GM18951 (cell line): ENCODE results near the gene CCT7.

Source experiments
- POLR2A ChIP-seq: IDR thresholded peaks from 4 replicates; pipeline ENCODE4 v1.6.1; 2011; ENCODE audit warnings: mild to moderate bottlenecking; ENCODE audit not compliant: insufficient read length, insufficient read depth; ENCODE audit errors: extremely low read depth
- in situ Hi-C: fragments of 300-500 bp; cut with MboI; formaldehyde crosslinking; loops from one replicate; pipeline ENCODE4 v1.12.0; 2022; ENCODE audit warnings: low sequenced_read_pairs, mixed read lengths, inconsistent platforms; ENCODE audit not compliant: unreplicated experiment

CCT7 gene

DNA sequence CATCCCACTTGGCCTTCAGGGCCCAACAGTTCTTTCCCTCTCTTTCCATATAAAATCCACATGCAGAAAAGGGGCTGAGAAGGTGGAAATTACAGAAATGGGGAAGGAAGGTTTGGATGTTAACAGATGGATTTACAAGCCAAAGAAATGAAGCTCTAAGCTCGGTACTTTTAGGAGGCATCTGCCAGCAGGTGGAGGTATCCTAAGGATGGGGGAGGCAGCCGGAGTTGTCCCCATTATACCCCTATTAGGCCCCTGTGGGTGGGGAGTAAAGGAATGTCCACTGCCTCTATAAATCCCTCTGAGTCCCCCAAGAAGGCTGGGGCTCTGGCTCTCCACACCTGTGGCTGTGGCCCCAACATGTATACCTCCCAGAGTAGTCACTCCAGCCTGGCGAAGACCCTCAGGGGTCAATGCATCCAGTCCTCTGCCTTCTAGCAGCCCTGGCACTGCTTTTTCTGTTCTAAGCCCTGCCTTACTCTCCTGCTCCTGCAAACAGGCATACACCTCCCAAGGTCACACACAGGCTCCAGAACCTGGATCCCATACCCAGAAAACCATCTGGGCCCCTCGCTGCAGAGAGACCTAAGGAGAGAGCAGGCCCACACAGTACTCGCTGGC is 48.9 kb downstream of the CCT7 start:
- no peak for TF ChIP-seq POLR2A
- in situ Hi-C loops, result no loop called here

DNA sequence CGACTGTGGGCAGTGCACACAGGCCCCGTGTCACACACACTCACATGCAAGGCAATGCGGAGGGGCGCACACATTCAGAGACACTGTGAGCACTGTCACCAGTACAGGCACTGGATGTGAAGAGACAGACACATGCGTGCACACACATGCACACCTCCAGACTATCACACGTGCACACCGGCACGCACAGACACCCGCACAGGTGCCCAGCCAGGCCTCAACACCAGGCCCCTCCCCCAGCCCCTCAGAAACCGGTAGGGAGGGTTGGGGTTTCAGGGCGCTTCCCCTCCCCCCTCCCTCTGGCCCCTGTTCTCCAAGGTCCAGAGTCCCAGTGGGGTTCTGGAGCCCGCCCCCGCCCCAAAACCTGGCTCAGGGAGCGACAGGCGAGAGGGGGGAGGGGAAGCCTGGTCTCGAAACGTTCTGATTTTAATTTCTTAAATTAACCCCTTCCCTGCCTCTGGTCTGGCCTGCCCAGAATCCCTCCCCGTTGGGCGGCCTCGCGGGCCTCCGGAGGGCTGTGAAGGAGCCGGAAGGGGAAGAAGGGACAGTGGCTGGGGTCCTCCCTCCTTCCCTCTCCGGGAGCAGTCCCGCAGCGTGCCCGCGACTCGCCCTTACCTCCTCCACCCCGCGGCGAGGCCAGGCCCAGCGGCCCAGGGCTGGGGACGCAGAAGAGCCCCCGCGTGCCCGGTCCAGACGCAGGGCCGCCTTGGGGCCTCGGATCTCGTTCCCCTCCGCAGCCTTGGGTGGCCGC is 49.6 kb downstream of the CCT7 start:
- in situ Hi-C loops, result no loop called here
- TF ChIP-seq POLR2A, result no peak

DNA sequence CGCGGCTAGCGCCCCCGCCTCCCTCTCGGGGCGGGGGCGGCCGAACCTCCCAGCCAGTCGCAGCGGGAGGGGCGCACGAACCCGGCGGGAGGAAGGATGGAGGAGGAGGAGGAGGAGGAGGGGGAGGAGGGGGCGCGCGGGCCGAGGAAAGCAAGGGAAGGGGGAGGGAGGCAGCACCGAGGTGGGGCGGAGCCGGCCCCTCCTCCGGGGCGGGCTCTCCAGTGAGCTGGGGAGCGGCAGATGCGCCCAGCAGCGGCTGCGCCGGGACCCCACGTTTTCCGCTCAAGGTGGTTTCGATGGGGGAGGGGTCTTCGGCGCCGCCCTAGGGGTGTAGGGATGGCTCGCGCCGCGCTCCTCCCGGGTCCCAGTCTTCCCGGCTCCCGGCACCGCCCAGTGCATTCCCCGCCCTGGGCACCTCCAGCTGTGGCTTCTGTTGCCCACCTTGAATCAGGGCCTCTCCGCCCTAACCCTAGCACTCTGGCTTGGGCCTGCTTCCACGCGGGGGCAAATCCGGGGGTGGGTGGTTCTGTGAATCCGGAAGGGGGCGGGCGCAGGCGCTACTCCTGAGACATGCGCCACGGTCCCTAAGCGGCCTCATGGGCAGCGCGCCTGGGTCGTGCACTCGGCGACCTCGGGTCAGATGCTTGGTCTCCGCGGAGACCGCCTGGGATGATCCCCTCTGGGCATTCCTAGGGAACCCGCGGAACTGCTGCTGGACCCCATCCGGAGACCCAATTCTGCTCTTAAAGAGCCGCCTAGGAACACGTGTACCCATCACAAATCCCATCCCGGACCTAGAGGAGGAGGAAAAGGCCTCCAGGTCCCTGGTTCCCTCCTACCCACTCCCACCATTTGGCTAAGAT is 50.4 kb downstream of the CCT7 start, which contains the start of gene FBXO41:
Gene FBXO41, minus strand, starts transcription at position 183 of the 863 bp plus-strand sequence. CDS start 14,848 bp downstream, outside the sequence.
- in situ Hi-C loops, result no loop called here
- peak; percentile 73 for TF ChIP-seq POLR2A

DNA sequence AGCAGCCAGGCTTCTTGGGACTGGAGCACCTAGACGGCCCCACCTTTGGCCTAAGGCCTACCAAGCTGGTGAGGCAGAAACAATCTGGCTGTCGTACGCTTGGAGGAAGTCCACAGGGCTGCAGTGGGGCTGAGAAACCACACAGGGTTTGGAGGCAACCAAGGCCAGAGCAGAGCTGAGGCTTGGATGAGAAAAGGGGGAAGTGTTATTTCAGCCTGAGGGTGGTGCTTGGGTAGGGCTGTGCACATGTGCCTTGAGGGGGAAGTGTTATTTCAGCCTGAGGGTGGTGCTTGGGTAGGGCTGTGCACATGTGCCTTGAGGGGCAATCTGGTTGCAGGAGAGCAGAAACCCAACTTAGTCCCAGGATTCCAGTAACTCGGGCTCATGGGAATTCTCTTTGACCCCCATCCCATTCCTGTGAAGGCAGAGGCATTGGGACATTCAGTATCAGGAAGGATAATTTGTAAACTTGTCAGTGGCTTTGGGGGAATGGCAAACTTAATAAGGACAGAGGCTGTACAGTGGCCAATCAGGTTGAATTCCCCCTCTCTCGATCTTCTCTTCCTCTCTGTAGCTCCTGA is 51.1 kb downstream of the CCT7 start:
- no peak for TF ChIP-seq POLR2A
- in situ Hi-C loops, result no loop called here

DNA sequence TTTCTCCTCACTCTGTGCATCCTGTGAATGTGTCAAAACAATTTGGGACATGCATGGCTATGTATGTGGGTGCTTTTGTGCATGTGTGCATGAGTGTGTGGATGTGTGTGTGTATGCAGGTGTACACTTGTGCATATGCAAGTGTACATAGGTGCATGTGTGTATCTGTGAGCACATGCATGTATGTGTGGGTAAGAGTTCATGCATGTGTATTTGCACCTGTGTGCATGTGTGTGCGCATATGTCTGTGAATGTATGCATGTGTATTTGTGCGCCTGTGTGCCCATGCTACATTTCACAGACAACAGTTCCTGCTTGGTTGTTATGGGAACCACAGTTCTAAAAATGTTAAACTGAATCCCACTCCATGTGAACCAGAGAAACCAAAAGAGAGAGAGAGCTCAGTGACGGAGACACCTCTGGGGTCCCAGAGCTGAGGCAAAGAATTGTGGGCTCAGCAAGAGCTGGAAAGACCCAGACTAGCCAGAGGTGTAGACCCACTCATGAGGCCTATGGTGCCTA is 52.1 kb downstream of the CCT7 start:
- no peak for TF ChIP-seq POLR2A
- in situ Hi-C loops, result no loop called here

DNA sequence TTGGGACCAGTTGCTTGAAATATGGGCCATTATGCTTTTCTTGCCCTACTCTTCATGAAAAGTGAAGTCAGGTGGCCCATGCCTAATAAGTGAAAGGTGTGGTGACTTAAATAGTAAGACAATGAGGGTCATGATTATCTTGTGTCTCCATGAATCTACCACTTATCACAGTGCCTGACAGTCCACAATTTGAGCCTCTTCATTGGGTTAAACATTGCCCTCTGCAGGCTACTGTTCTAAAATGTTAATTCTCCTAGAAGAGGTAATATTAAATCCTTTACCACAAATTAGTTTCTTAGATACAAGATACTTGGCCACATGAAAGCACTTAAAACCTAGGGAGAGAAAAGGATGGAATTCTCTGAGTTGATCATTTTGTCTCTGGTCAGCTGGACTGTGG is 55.2 kb downstream of the CCT7 start:
- TF ChIP-seq POLR2A, result no peak
- in situ Hi-C loops, result no loop called here

DNA sequence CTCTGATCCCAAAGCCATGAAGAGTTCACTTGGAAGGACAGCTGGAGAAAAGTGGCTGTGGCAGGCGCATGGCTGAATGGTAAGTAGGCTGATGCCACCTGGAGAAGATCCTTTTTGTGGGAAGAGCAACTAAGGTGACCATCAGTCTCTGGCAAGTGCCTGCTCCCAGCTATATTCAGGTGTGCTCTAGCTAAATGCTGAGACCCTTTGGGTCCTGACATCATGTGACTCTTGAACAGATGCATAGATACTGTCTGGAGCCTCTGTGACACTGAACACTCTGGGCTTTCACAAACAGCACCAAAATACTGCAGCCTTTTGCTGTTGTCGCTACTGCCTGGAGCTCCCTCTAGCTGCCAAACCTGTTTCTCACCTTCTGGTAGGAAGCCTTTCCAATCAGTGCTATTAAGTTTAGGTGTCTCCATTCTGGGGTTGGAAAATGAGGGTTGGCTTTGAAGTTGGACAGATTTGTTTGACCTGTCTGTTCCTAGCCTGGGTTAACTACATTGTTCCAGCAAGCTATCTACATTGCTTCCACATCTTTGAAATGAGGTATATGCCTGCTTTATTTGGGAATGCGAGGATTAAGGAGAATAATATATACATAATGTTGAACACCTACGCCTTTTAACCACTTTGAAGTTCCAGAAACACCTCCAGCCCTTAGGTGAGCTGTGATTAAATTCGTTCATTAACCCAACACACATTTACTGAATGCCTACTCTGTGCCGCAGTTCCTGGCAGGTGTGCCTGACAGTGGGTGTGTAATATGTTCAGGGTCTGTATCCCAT is 56.1 kb downstream of the CCT7 start:
- TF ChIP-seq POLR2A, result no peak
- in situ Hi-C loops, result no loop called here

DNA sequence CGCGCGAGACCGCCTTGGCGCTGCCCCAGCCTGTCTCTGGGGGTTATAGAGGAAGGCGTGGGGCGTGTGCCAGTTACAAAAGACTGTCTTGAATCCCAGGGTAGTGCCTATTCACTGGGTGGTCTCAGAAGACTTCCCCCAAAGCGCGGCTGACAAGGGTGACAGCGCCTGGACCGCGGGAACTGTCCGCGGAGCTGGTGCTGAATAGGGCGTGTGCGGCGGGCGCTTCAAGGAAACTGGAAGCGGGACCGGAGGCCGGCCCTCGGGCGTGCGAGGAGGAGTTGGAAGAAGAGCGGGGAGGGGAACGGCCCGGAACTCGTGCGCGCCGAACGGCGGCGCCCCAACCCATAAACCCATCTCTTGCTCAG is 57.0 kb downstream of the CCT7 start:
- in situ Hi-C loops, result no loop called here
- TF ChIP-seq POLR2A, result no peak

DNA sequence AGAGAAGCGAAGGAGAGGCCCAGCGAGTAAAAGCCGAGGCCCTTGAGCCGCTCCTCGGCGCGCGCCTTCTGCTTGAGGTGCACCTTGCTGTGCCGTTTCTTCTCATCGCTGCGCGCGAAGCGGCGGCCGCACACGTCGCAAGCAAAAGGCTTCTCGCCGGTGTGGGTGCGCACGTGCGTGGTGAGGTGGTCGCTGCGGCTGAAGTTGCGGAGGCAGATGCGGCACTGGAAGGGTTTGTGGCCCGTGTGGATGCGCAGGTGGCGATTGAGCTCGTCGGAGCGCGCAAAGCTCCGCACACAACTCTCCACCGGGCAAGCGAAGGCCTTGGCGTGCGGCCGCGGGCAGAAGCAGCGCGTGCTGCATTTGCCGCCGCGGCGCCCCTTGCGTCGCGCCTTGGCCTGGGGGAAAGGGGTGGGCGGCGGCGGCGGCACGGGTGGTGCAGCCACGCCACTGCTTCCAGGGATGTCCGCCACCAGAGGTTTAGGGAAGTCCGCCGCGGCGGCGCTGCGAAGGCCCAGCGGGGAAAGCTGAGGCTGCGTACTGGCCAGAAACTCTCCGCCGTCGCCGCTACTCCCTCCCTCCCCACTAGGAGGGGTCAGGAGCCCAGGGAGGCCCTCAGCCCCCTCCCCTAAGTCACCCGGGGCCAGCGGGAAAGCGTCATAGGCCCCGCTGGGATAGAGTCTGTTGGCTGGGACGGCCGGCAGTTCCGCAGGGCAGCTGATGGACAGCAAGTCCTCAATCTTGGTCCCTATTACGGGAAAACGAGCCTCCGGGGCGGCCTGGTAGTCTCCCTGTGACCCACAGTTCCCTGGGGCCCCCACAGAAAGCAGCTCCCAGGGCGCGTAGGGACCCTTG is 57.6 kb downstream of the CCT7 start:
- no peak for TF ChIP-seq POLR2A
- in situ Hi-C loops, result no loop called here

DNA sequence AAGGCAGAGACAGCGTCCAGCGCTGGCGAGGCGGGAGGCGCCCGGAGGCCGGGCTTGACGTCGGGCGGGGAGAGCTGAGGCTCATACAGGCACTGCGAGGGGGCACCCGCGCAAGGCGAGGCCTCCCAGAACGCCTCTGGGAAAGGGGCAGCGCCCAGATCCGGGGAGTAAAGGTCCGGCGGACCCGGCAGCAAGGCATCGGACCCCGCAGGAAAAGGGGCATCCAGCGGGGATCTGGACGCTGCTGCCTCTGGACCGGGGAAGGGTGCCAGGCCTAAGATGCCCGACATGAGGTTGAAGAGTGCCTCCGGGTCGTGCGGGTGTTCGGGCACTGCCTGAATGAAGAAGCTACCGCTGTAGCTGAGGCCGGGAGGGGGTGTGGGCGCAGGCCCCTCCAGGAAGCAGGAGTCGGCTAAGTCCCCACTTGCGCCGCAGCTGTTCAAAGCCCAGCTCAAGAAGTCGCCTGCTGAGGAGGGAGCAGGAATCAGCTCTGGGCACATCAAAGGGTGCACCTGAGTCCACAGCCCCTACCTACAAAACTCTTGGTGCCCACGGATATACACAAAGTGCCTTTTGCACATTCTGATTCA is 58.3 kb downstream of the CCT7 start:
- no peak for TF ChIP-seq POLR2A
- in situ Hi-C loops, result no loop called here

DNA sequence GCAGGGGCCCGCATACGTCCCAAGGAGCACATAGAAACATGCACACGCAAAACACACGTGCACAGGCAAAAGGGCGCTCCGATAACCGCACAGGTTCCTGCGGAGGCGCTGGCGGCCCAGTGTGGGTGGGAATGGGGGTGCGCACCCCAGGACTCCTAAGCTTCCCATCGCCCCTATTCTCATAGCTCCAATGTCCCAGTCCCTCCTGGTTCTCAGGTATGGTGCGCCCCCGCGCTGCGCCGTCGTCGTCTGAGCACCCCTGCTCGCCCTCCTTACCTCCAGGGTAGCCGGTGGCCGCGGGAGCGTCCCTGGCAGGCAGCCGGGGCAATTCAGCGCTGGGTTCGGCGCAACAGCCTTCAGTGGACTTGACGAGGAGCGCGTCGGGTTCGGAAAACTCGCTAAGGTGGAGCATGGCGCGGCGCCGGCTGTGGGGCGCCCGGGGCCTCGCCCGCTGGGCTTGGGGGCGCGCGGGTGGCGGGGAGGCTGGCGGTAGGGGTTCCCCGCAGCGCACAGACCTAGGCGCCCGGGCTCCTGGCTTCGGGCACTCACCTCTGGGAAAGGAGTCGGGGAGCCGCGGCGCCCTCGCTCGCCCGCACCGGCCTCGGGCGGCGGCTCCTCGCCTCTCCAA is 58.9 kb downstream of the CCT7 start:
- no peak for TF ChIP-seq POLR2A
- in situ Hi-C loops, result no loop called here
